Chondrocyte (in vitro differentiated cells): Measurements from ENCODE around the gene ATP11A. TPM values are rescaled to one million over a fixed set of nuclear protein-coding genes. Genes with fewer than 3 reads are reported as not detected.

Experiments used
- DNase-seq: peaks from one replicate; pipeline ENCODE4 v3.0.0; 2021; ENCODE audit warnings: mixed read lengths, low spot score
- H3K27ac Mint-ChIP-seq: one replicate; pipeline ENCODE4 v1.8.0; 2021; ENCODE audit warnings: mild to moderate bottlenecking, moderate library complexity, mixed read lengths; ENCODE audit not compliant: unreplicated experiment
- H3K27me3 Mint-ChIP-seq: 2 replicates; pipeline ENCODE4 v1.8.0; 2021; ENCODE audit warnings: low read depth, mixed read lengths
- H3K36me3 Mint-ChIP-seq: 2 replicates; pipeline ENCODE4 v1.8.0; 2021; ENCODE audit warnings: low read depth, mixed read lengths
- H3K4me1 Mint-ChIP-seq: 2 replicates; pipeline ENCODE4 v1.8.0; 2021; ENCODE audit warnings: low read depth, mild to moderate bottlenecking, mixed read lengths
- H3K4me3 Mint-ChIP-seq: one replicate; pipeline ENCODE4 v1.8.0; 2021; ENCODE audit warnings: mild to moderate bottlenecking, moderate library complexity, mixed read lengths; ENCODE audit not compliant: unreplicated experiment
- H3K9me3 Mint-ChIP-seq: 2 replicates; pipeline ENCODE4 v1.8.0; 2021; ENCODE audit warnings: low read depth, mixed read lengths
- total RNA-seq: library from RNA; stranded (reverse); gene quantifications from 3 replicates; pipeline ENCODE4 v1.2.1, GENCODE V29; 2021
- TF ChIP-seq, protein P1 (sequence below): fragments of 200-600 bp; sonication (generic); IDR thresholded peaks from 2 replicates; pipeline ENCODE4 v1.5.0; 2021; ENCODE audit warnings: antibody characterized with exemption, mild to moderate bottlenecking, moderate library complexity

Gene ATP11A
- total RNA-seq, 1 donor from 2014 or later: 13.1 TPM

DNA sequence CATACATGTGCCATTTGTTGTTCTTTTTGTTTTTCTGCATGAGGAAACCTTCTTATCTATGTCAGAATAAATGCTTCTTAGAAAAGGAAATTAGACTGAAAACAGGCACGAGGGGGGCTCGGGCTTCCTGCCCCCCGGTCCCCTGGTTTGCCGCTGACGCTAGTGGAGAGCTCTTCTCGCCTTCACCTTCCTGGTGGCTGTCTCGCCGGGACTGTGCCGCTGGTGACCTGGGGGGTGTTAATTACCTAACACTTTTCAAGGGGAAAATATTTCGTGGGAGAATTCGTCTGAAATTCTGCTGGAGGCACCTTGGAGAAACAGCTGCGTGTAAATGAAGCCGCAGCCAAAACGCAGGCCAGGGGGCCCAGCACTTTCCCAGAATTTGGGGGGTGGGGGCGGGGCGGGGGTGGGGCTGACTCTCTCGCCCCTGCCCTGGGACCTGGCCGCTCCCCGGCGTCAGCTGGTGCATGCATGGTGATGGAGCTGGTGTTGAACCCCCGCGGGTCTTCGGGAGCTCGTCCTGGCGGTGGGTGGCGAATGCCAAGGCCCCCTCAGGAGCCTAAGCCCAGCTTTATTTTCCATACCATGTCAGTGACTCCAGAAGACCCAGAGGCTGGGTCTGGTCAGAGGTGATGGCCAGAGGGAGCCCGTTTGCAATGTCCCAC is 220.9 kb downstream of the ATP11A start:
- Mint-ChIP-seq H3K27ac (no peak overlapping the region), H3K4me3 (no peak overlapping the region)

DNA sequence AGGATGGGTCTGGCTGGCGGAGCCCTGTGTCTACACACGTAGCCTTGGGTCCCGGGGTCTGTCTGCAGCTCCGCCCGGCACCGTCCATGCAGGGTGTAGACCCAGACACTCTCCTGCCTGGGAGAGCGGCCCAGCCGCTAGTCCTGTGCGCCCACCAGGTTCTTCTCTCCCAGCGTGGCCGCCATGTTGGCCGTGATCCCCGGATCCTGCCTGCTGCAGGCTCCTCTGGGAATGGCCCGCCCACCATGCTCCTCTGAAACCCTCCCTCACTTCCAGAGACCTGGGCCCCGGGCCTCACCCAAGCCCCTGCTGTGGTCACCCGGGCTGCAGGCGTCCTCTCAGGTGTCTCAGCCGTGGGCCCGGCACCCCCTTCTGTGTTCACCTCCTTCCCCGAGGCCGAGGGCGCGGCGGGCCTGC is 221.5 kb downstream of the ATP11A start:
- no peak overlapping the region for H3K4me3 Mint-ChIP-seq
- H3K36me3 Mint-ChIP-seq: no peaks in the 10 kb centered on the region
- H3K4me1 Mint-ChIP-seq: peaks cover 5% of the 10 kb centered on the region
- H3K27ac Mint-ChIP-seq: no peak overlapping the region
- TF ChIP-seq, protein P1, sequence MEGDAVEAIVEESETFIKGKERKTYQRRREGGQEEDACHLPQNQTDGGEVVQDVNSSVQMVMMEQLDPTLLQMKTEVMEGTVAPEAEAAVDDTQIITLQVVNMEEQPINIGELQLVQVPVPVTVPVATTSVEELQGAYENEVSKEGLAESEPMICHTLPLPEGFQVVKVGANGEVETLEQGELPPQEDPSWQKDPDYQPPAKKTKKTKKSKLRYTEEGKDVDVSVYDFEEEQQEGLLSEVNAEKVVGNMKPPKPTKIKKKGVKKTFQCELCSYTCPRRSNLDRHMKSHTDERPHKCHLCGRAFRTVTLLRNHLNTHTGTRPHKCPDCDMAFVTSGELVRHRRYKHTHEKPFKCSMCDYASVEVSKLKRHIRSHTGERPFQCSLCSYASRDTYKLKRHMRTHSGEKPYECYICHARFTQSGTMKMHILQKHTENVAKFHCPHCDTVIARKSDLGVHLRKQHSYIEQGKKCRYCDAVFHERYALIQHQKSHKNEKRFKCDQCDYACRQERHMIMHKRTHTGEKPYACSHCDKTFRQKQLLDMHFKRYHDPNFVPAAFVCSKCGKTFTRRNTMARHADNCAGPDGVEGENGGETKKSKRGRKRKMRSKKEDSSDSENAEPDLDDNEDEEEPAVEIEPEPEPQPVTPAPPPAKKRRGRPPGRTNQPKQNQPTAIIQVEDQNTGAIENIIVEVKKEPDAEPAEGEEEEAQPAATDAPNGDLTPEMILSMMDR: no peak
- DNase-seq: no peak
- peaks cover 31% of the 10 kb centered on the region for H3K27me3 Mint-ChIP-seq
- no peaks in the 10 kb centered on the region for H3K9me3 Mint-ChIP-seq

More for the DNA sequence above, 220.9 kb downstream of the ATP11A start:
- Mint-ChIP-seq H3K4me1 (peaks cover 5% of the 10 kb centered on the region), H3K9me3 (no peaks in the 10 kb centered on the region), H3K36me3 (no peaks in the 10 kb centered on the region), H3K27me3 (peaks cover 31% of the 10 kb centered on the region)
- no peak for DNase-seq
- TF ChIP-seq, protein P1: no peak

DNA sequence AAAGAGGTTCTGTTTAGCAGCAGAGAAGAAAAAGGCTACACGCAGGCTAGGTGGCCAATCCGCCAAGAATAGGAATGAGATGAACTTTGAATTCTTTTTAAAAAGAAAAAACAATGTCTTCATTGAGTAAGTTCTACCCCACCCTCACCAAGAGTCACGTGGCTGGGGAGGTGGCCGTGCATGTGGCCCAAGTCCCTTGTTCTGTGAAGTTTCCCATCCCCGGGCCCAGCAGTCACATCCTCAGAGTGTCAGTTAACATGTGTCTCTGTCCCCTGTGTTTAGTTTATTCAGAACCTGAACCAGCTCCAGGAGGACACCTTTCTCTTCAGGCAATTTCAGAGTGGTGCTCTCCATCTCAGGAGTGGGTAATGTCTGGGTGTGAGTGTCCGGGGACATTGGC is 222.0 kb downstream of the ATP11A start:
- Mint-ChIP-seq H3K27ac (no peak overlapping the region), H3K4me1 (peaks cover 5% of the 10 kb centered on the region), H3K27me3 (peaks cover 32% of the 10 kb centered on the region), H3K4me3 (no peak overlapping the region), H3K9me3 (no peaks in the 10 kb centered on the region), H3K36me3 (peaks cover 2% of the 10 kb centered on the region)
- TF ChIP-seq, protein P1: no peak
- DNase-seq: no peak

DNA sequence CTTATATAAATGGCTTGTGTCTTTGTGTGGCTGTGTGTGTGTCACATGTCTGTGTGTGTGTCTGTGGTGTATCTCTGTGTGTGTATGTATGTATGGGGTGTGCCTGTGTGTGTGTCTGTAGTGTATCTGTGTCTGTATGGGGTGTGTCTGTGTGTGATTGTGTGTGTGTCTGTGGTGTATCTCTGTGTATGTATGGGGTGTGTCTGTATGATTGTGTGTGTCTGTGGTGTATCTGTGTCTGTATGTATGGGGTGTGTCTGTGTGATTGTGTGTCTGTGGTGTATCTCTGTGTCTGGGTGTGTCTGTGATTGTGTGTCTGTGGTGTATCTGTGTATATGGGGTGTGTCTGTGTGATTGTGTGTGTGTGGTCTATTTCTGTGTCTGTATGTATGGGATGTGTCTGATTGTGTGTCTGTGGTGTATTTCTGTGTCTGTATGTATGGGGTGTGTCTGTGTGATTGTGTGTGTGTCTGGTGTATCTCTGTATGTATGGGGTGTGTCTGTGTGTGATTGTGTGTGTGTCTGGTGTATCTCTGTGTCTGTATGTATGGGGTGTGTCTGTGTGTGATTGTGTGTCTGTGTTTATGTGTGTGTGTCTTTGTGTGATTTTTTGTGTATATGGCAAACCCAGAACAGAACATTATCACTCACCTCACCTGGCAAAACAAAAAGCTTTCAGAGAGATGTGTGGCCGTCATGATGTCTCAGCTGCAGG is 223.0 kb downstream of the ATP11A start:
- peaks cover 6% of the 10 kb centered on the region for H3K4me1 Mint-ChIP-seq
- H3K27me3 Mint-ChIP-seq: peaks cover 27% of the 10 kb centered on the region
- TF ChIP-seq, protein P1: no peak
- H3K9me3 Mint-ChIP-seq: no peaks in the 10 kb centered on the region
- peaks cover 3% of the 10 kb centered on the region for H3K36me3 Mint-ChIP-seq
- H3K4me3 Mint-ChIP-seq: no peak overlapping the region
- DNase-seq: no peak
- H3K27ac Mint-ChIP-seq: no peak overlapping the region

DNA sequence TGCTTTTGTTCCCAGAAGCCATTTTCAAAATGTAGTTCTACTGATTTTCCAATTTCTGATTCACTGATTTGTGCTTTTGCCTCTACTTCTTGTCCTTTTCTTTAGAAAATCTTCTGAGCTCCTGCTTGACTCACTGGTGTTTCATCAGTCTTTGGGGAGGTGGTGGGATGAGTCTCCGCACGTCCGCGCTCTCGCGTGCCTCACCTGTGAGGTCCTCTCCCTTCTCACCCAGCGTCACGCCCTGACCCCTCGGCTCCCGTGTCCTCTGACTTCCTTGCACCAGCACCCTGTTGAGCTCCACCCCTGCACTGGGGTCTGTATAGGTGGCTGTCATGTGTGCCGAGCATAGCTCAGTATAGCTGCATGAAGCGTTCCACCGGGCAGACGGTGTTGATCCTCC is 226.5 kb downstream of the ATP11A start:
- DNase-seq: no peak
- peaks cover 5% of the 10 kb centered on the region for H3K36me3 Mint-ChIP-seq
- H3K27ac Mint-ChIP-seq: no peak overlapping the region
- peaks cover 30% of the 10 kb centered on the region for H3K27me3 Mint-ChIP-seq
- H3K4me3 Mint-ChIP-seq: no peak overlapping the region
- H3K9me3 Mint-ChIP-seq: no peaks in the 10 kb centered on the region
- H3K4me1 Mint-ChIP-seq: peaks cover 9% of the 10 kb centered on the region
- TF ChIP-seq, protein P1: no peak
